OCI-LY3 (cell line): ENCODE measurements around the gene STIM2.

Source experiments
- H2AFZ ChIP-seq: fragments of 200-600, 300-600 bp; shearing (Covaris generic); 2 replicates; pipeline ENCODE4 v1.6.0; 2014; ENCODE audit warnings: antibody characterized with exemption, low read depth, low read length
- H3K27ac ChIP-seq: fragments of 200-600, 300-600 bp; sonication (generic); 2 replicates; pipeline ENCODE4 v1.5.1; 2014; ENCODE audit warnings: mild to moderate bottlenecking, low read length, moderate library complexity, mixed read lengths
- H3K27me3 ChIP-seq: fragments of 200-600, 300-600 bp; sonication (generic); 2 replicates; pipeline ENCODE4 v1.6.1; 2014; ENCODE audit warnings: low read depth, low read length, mixed read lengths
- H3K36me3 ChIP-seq: fragments of 200-600, 300-600 bp; sonication (generic); replicated peaks from 2 replicates; pipeline ENCODE3; 2014; ENCODE audit warnings: low read depth, low read length, mixed read lengths
- H3K4me1 ChIP-seq: fragments of 300-600, 200-600 bp; sonication (generic); 2 replicates; pipeline ENCODE4 v1.6.1; 2014; ENCODE audit warnings: low read length, mixed read lengths
- H3K4me2 ChIP-seq: fragments of 200-600, 300-600 bp; sonication (generic); 2 replicates; pipeline ENCODE4 v1.6.1; 2014; ENCODE audit warnings: low read length, mixed read lengths
- H3K4me3 ChIP-seq: fragments of 300-600, 200-600 bp; sonication (generic); 2 replicates; pipeline ENCODE4 v1.5.1; 2014; ENCODE audit warnings: antibody characterized with exemption, mild to moderate bottlenecking, low read length, moderate library complexity
- H3K79me2 ChIP-seq: fragments of 300-600, 200-600 bp; shearing (Covaris generic); 2 replicates; pipeline ENCODE4 v1.6.1; 2014; ENCODE audit warnings: mild to moderate bottlenecking, low read length, mixed read lengths
- H3K9ac ChIP-seq: fragments of 300-600, 200-600 bp; shearing (Covaris generic); 2 replicates; pipeline ENCODE4 v1.6.0; 2014; ENCODE audit warnings: mild to moderate bottlenecking, low read length, moderate library complexity
- H3K9me3 ChIP-seq: fragments of 200-600, 300-600 bp; shearing (Covaris generic); 2 replicates; pipeline ENCODE4 v1.6.1; 2014; ENCODE audit warnings: low read length, mixed read lengths; ENCODE audit not compliant: insufficient read depth
- H4K20me1 ChIP-seq: fragments of 200-600, 300-600 bp; sonication (generic); 2 replicates; pipeline ENCODE4 v1.6.1; 2016; ENCODE audit warnings: low read length, mixed read lengths; ENCODE audit not compliant: insufficient read depth
- EZH2phosphoT487 ChIP-seq: fragments of 200-600 bp; shearing (Covaris generic); IDR thresholded peaks from 2 replicates; pipeline ENCODE4 v1.6.1; 2018; ENCODE audit warnings: antibody characterized with exemption, mixed run types, low read depth
- TF ChIP-seq, protein P1 (sequence below): fragments of 200-600, 300-600 bp; sonication (generic); IDR thresholded peaks from 2 replicates; pipeline ENCODE4 v1.5.1; 2014; ENCODE audit warnings: antibody characterized with exemption, low read length, low read depth

STIM2 gene

DNA sequence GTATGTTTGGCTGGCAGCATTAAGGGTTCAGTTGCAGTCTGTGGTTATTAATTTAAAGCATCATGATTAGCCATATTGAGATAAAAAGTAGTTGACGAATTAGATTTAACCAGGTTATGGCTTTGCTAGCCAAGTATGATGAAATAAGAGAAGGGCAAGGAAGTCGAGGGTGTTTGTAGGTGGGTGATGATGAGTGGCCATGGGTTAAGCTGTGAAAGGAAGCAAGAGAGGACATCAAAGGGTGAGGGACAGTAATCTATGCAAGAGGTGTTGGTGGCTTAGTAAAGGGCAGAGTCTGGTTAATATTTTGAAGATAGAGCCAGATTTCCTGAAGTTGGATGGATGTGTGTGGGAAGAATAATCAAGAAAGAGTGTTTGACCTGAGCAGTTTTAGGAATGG lies 44.5 kb downstream of the STIM2 start:
- Histone ChIP-seq H2AFZ (no peak overlapping the region), H3K4me1 (peaks cover 7% of the 10 kb centered on the region), H3K4me3 (no peak overlapping the region), H3K9me3 (no peaks in the 10 kb centered on the region), H4K20me1 (no peaks in the 10 kb centered on the region), H3K36me3 (no peaks in the 10 kb centered on the region), H3K4me2 (no peak overlapping the region), H3K27me3 (no peaks in the 10 kb centered on the region), H3K9ac (no peak overlapping the region), H3K27ac (no peak overlapping the region), H3K79me2 (peaks cover 4% of the 10 kb centered on the region)
- TF ChIP-seq, protein P1, sequence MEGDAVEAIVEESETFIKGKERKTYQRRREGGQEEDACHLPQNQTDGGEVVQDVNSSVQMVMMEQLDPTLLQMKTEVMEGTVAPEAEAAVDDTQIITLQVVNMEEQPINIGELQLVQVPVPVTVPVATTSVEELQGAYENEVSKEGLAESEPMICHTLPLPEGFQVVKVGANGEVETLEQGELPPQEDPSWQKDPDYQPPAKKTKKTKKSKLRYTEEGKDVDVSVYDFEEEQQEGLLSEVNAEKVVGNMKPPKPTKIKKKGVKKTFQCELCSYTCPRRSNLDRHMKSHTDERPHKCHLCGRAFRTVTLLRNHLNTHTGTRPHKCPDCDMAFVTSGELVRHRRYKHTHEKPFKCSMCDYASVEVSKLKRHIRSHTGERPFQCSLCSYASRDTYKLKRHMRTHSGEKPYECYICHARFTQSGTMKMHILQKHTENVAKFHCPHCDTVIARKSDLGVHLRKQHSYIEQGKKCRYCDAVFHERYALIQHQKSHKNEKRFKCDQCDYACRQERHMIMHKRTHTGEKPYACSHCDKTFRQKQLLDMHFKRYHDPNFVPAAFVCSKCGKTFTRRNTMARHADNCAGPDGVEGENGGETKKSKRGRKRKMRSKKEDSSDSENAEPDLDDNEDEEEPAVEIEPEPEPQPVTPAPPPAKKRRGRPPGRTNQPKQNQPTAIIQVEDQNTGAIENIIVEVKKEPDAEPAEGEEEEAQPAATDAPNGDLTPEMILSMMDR, result no peak
- TF ChIP-seq EZH2phosphoT487, result no peak

DNA sequence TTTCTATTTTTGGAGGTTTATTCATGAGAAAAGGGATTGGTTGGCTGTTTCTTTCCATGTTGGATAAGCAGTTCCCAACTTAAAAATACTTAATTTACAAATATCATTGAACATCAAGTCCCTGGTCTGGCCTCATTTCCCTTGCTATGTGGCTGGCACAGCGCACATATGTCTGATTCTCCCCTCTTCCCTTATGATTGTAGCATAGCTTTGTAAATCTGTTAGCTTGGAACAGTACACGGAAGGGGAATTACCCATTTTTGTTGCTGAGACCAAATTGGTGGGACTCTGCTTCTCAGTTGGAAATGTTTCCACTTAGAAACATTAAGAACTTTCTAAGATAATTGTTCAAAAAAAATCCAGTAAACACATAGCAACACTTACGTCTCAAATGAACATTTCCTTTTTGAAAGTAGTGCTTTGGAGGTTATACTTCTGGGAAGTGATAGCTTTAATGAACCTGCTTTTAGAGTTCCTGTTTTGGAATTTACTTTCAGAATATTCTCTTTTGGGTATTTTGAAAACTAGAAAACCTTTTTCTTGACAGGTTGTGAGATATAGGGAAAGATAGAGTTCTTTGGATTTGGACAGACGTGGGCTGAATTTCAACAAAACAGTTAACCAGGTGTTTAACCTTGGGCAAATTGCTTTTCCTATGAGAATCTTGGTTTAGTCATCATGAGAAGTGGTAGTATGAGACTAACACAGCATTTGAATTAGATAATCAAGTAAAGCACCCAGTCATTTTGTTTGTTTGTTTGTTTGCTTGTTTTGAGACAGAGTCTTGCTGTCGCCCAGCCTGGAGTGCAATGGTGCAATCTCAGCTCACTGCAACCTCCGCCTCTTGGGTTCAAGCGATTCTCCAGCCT lies 47.3 kb downstream of the STIM2 start:
- no peaks in the 10 kb centered on the region for H3K9me3 ChIP-seq
- H3K27ac ChIP-seq, result no peak overlapping the region
- no peak for TF ChIP-seq EZH2phosphoT487
- TF ChIP-seq, protein P1, result no peak
- no peak overlapping the region for H3K4me3 ChIP-seq
- peaks cover 4% of the 10 kb centered on the region; the same call in 1 of the 2 replicates for H4K20me1 ChIP-seq
- peaks cover 7% of the 10 kb centered on the region for H3K4me1 ChIP-seq
- H3K36me3 ChIP-seq, result no peaks in the 10 kb centered on the region
- peaks cover 8% of the 10 kb centered on the region; the same call in 1 of the 2 replicates for H3K79me2 ChIP-seq
- no peaks in the 10 kb centered on the region for H3K27me3 ChIP-seq
- no peak overlapping the region for H3K4me2 ChIP-seq
- H3K9ac ChIP-seq, result no peak overlapping the region
- H2AFZ ChIP-seq, result no peak overlapping the region

DNA sequence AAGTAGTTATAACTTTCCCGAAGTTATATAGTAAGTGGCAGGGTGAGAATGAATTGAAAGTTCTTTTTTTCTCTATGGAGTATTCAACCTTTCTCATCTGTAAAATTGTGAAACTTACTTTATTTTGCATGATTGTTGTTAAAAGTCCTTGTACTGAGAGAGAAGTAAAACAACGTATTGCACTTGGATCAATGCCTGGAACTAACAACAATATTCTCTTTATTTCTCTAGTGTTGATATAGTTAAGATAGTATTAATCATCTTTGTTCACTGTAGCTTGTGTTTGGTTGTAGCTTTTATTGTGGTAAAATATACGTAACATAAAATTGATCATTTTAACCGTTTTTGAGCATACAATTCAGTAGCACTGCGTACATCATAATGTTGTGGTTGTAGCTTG lies 48.7 kb downstream of the STIM2 start:
- peaks cover 5% of the 10 kb centered on the region; the same call in 1 of the 2 replicates for H3K79me2 ChIP-seq
- no peaks in the 10 kb centered on the region for H3K36me3 ChIP-seq
- TF ChIP-seq, protein P1, result no peak
- TF ChIP-seq EZH2phosphoT487, result no peak
- peaks cover 7% of the 10 kb centered on the region for H3K4me1 ChIP-seq
- peaks cover 4% of the 10 kb centered on the region; the same call in 1 of the 2 replicates for H4K20me1 ChIP-seq
- no peak overlapping the region for H3K4me3 ChIP-seq
- H3K9me3 ChIP-seq, result no peaks in the 10 kb centered on the region
- H3K4me2 ChIP-seq, result no peak overlapping the region
- H3K27ac ChIP-seq, result no peak overlapping the region
- no peaks in the 10 kb centered on the region for H3K27me3 ChIP-seq
- H3K9ac ChIP-seq, result no peak overlapping the region
- no peak overlapping the region for H2AFZ ChIP-seq

- TF ChIP-seq, protein P1, result no peak
- TF ChIP-seq EZH2phosphoT487, result no peak
- no peak overlapping the region for H3K4me2 ChIP-seq
- H3K9ac ChIP-seq, result no peak overlapping the region
- peaks cover 4% of the 10 kb centered on the region; the same call in 1 of the 2 replicates for H4K20me1 ChIP-seq
- peaks cover 7% of the 10 kb centered on the region for H3K4me1 ChIP-seq
- H3K36me3 ChIP-seq, result no peaks in the 10 kb centered on the region
- 0 out of 2 replicates have a peak, but pooled peaks cover 3% of the 10 kb centered on the region for H3K79me2 ChIP-seq
- H3K27me3 ChIP-seq, result no peaks in the 10 kb centered on the region
- no peak overlapping the region for H3K4me3 ChIP-seq
- no peak overlapping the region for H2AFZ ChIP-seq
- no peaks in the 10 kb centered on the region for H3K9me3 ChIP-seq
- H3K27ac ChIP-seq, result no peak overlapping the region
These were observed 50.6 kb downstream of the STIM2 start for GRCh38 chr4:26911254-26911653.
